Germinal center (tissue), 1 donor: ENCODE data around the gene NPAS3.

Experiments
- DNase-seq: peaks from one replicate; pipeline ENCODE4 v3.0.0; 2012; ENCODE audit warnings: mixed read lengths, low spot score

Gene NPAS3

DNA sequence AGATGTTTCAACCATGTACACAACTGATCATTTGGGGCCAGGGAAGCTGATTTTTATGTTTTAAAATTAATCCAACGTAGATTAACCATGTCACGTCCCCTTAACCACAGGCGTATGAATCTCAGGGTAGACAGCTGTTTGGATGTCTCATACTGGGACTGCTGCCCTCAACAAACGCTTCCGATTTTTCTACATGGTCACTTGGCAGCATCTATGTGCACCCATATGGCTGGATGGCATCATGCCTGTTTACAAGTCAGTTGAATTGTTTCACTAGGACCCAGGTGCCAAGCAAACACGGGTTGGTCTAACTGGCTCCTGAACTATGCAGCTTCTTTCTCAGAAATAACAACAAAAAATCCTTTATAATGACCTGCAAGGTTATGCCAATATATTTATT, 393.8 kb downstream of the NPAS3 start:
- no peak for DNase-seq

DNA sequence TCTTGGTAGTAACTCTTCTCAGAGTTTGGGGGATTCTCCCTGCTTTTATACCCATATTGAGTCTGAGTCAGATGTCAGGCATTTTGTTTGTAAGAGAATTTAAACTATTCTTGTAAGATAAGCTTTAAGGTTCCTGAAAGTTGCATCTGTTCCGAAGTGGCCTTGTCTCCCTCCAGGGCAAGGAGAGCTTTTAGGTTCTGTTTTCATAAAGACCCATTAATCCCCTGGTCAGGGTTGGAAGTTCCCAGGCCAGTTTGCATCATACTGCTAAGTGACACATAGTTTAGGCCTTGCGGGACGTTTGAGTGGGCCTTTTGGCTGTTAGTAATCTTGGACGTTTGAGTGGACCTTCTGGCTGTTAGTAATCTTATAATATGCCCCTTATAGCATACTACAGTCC, 396.7 kb downstream of the NPAS3 start:
- no peak for DNase-seq

- DNase-seq = no peak
These were observed 403.8 kb downstream of the NPAS3 start for GRCh38 chr14:33342299-33342974.

- no peak for DNase-seq
These were observed 404.3 kb downstream of the NPAS3 start for GRCh38 chr14:33343016-33343415.

DNA sequence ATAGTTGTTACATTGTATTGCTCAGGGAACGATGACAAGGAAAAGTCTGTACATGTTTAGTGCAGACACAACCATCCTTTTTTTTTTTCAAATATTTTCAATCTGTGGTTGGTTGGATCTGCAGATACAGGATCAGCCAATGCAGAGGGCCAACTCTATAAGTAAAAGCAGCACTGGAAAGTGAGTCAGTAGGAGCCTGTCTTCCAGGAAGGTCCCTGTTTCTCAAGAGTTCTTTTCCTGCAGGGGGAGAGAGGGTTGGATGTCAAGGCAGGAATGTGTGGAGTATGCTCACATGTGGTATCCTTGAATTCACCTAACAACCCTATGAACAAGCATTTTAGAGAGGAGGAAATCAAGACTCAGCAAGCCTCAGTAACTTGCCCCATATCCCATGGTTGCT, 409.1 kb downstream of the NPAS3 start:
- DNase-seq = no peak

DNA sequence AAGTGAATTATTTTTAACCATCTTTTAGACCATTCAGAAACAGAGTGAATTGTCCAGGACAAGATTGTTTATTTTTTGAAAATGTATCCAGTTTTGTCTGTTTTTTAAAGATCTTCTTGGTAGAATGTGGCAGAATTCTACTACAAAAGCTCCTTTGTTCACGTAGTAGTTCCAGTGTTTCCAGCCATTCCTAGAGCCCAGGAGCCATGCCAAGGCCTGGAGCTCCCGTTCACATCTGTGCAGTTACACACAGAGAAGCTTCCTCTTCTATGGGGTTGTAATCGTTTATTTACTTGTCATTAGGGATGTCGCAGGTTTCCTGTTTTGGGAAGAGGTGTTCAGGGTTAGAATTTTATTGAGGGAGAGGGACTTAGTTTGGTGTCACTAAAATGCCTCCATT, 409.8 kb downstream of the NPAS3 start:
- no peak for DNase-seq

- DNase-seq = no peak
These were observed 411.2 kb downstream of the NPAS3 start for GRCh38 chr14:33349871-33350270.

- no peak for DNase-seq
These were observed 411.8 kb downstream of the NPAS3 start for GRCh38 chr14:33350366-33350990.

DNA sequence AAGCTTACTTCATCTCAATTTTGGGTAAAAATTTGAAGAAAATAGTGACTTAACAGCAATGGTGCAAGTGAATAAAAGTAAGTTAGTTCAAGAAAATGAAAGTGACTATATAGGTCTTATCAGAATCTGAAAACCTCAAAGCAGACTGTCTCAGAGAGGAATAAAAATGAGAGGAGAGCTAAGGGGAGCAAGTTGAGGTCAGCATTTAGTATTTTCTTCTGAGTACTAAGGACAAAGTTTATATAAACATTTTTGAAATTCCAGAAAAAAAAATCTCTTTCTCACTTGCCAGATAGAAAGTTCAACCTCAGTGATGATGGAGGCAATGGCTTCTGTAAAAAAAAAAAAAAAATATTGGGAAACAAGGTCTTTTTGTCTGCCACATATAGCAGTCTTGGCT, 414.1 kb downstream of the NPAS3 start:
- no peak for DNase-seq

DNA sequence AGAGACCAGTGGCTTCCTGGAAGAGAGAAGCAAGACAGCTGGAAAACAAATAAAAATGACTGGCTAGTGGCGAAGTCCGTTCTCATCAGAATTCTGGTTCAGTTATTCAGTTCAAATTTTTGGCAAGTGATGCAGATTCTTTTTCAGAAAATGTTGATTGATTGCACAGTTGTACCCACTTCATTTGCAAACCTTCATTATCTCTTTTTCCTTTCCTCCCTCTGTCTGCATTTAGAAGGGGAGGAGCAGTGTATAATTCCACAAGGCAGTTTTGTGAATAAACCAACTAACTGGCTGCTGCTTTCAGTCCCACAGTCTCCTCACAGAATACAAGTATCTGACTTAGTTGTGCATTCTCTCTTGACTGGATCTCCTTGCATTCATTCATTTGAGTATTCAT, 417.5 kb downstream of the NPAS3 start:
- no peak for DNase-seq

DNA sequence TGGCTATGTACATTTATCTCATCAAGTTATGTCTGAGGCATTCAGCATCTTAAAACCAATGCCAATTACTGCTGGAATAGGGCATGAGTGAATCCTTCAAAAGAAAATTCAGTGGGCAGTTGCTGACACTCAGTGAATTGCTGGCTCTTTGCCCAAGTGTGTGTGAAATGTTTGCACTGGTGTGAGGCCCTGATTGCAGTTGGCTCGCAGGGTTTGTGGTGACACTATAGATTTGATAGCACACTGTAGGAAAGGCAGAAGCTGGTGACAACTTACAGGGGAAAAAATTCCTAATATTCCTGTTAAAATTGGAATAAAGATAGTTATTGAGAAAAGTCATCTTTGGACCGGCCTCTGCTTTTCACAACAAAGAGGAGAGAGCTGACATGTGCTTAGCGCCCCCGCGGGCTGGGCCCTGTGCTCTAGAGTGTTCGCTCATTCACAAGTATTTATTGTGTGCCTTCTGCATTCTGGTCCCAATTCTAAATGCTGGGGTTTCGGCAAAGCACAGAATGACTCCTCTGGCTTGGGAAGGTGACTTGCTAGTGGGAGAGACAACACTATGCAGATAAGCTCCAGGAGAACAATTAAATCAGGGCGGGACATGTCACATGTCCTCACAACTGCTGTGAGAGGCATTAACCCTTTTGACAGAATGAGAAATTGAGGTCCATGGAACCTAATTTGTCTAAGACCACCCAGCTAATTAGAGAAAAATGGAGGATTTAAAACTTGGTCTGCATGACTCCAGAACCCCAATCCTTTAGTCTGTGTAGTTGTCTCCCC, 418.7 kb downstream of the NPAS3 start:
- DNase-seq = no peak

GRCh38 chr14:33359288-33359881, 420.7 kb downstream of the NPAS3 start:
- DNase-seq = no peak

GRCh38 chr14:33362934-33363333, 424.3 kb downstream of the NPAS3 start:
- DNase-seq = no peak

GRCh38 chr14:33363682-33364081, 425.0 kb downstream of the NPAS3 start:
- DNase-seq = no peak

GRCh38 chr14:33364466-33364865, 425.8 kb downstream of the NPAS3 start:
- DNase-seq = no peak

DNA sequence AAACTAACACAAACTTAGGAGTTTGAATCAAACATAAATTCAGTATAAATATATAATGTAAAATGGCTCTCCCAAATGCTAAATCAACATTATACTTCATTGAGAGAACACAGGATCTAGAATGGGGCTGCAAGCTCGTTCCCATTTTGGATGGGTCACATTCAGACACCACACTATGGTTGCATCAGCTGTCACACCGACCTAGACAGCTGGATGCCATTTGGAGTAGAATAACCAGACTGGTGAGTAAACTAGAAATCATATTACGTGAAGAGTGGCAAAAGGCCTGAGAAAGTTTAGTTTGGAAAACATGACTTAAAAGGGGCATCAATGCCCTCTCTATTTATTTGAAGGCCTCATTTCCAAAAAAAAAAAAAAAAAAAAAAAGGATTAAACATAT, 430.4 kb downstream of the NPAS3 start:
- no peak for DNase-seq

DNA sequence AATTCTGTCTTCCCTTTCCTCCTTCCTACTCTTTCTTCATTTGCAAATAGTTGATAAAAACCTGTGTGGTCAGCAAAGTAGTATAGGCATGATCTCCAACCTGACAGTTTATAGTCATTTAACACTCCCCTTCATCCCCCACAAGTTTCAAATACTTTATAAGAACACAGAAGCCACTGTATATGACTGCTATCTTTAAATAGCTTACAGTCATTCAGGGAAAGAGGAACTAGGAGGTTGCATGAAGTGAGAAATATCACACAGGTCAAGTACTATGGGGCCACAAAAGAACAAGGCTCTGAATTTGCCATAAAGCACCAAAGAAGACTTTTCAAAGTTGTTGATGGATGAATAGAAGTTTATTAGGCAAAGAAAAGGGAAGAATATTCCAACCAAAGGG, 431.3 kb downstream of the NPAS3 start:
- no peak for DNase-seq

DNA sequence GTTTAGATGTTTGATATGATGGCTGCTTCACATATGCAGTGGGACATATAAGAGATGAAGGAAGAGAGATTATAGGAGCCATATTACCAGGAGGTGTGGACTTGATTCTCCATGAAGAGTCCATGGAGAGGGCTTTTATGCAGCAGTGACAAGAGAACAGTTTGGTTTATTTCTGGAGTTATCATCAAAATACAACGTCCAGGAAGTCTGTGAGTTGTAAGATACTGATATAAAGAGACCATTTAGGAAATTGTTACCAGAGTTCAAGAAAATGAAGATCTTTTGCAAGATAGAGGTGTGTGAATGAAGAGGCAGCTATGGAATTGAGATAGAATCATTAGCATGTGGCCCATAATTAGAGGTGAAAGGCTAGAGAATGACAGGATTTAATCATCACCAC, 431.7 kb downstream of the NPAS3 start:
- DNase-seq = no peak

- DNase-seq = no peak
These were observed 436.5 kb downstream of the NPAS3 start for GRCh38 chr14:33375196-33375595.

DNA sequence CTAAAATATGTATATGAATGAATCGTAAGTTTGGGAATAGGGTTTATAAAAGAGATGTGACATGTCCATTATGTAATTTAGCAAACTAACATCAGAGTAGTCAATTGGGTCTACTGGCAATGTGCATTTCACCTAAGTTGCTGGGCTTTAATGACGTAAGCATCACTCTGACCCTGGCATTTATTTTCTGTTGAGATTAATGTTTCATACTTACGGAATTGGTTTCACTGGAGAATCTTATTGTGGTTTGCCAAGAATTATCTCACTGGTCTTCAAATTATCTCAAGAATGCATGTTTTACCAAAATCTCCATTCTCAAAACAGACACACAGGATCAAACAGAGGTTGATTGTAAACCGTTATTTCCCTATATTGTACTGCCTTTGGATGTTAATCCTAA, 437.1 kb downstream of the NPAS3 start:
- DNase-seq = no peak

- DNase-seq = no peak
These were observed 437.8 kb downstream of the NPAS3 start for GRCh38 chr14:33376510-33376909.

DNA sequence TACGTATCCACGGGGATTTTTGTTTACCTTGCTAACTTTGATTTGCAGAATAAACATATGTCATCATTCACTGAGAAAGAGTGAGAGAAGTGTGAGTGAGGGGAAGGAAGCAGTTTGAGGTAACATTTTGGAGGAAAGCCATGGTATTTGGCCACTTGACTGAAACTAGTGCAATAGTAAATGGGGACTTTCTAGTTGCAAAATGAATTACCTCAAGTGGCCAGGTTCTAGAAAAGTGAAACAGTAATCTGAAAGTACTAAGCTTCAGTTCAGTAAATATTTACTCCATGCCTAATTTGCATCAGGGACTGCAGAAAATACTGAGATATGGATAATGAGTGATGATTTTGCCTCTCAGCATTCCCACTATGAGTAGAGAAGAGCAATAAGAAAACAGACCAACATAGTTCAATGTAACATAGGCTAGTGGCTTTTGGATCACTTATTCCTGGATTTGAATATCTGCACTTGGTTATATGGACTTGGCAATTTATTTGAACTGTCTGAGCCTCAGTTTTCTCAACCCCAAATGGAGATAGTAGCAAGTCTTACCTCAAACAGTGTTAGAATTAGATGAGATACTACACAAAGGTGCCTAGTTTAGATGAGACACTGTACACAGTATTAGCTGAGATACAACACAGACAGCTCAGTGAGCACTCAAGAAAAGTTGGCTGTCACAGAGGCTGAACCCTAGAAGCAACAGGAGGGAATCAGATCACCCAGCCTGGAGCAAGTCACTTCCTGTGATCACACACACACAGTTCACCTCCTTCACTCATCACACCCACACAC, 439.1 kb downstream of the NPAS3 start:
- DNase-seq = no peak
